HS-27A (cell line): ENCODE measurements around the gene ZNF710.
A peak's percentile ranks its signal among the peaks of the same experiment; 100 is the strongest.

ENCODE experiments used
- DNase-seq: peaks from one replicate; pipeline ENCODE4 v3.0.0-alpha.2; 2012; ENCODE audit warnings: low read depth, missing footprints

The ZNF710 gene

GRCh38 chr15:89997079-89997478, 4.0 kb upstream of the ZNF710 start:
- no peak for DNase-seq

GRCh38 chr15:89998141-89998661, 2.9 kb upstream of the ZNF710 start:
- DNase-seq = peak; percentile 48

DNA sequence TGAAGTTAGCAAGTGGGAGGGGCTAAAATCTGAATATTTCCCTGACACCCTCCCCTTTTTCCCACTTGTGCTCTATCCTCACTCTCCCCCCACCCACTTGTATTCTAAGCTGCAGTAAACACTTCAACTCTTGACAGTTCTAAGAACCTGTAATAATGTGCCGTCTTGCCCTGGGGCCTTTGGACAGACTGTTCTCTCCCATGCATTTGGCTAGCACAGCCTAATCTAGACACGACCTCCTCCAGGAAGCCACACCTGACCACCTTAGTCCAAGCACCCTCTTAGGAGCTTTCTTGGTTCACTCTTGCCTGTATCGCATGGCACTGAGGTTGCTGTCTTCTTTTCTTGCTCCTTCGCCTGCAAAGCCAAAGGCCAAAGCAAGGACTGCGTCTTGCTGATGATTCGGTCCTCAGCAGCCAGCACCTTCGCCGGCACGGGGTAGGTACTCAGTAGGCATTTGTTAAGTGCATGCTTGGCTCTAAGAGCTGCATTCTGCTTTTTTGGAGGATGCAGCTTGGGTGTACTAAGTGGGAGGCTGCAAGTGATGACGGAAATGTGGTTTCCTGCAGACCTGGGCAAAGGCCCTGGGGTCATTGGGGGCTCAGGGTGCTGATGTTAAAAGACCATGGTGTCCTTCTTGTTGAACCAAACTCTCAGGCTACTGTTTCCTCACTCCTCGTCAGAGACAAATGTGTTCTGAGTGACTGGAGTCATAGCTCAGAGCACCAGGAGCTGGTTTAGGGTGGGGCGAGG, 2.0 kb upstream of the ZNF710 start:
- DNase-seq = no peak

GRCh38 chr15:89999676-90000185, 1.4 kb upstream of the ZNF710 start:
- no peak for DNase-seq

DNA sequence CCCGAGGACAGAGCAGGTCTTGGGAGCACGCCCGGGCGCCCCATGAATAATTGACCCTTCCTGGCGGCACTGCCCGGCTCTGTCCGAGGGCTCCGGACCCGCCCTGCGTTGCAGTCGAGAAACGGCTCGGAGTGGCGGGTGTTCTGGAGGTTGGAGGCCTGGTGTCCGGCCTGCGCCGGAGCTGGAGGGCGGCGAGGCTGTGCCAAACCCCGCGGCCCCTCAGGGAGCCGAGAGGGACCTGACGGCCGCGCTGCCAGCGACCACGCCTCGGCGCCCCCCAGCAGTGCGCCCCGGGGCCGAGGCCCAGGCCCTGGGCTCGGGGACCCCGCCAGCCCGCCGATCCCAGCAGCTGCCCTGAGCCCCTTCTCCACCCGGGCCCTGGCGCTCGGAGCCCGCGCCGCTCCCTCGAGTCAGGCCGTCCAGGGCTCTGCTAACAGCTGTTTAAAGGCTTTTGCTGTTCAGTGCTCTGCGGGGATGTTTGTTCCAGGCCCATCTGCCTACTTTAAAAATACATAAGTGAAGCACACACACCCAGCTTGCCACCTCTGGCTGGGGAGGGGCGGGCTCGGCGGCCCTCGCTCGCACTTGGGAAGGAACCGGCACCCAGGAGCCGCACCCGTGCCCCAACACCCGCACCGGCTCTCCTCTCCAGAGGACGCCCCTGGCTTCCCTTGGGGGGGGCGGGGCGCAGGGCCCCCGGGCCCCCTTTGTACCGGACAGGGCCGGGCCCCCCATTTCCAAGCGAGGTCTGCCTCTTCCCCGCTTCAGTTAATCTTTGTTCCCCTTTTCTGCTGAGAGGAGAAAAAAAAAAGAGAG, 730 bp upstream of the ZNF710 start:
- DNase-seq = no peak

- DNase-seq = no peak
Observed at GRCh38 chr15:90001683-90002427, 731 bp downstream of the ZNF710 start.

DNA sequence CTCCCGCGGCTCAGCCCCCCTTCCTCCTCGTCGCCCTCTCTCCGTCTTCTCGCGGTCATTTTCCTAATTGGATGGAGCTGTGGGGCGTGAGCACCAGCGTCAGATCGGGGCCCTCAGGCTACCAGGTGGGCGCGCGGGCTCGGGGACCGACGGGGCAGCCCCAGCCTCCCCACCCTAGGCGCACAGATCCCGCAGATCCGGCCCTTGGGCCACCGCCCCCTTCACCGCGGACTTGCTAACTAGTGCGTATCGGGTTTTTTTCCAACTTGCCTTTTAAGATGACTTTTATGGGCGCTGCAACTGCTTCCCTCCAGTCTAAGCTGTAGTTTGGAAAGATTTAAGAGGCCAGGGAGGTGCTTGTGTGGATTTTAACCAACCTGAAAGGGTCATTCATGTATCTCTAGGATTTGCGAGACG, 1.3 kb downstream of the ZNF710 start:
- DNase-seq = no peak

DNA sequence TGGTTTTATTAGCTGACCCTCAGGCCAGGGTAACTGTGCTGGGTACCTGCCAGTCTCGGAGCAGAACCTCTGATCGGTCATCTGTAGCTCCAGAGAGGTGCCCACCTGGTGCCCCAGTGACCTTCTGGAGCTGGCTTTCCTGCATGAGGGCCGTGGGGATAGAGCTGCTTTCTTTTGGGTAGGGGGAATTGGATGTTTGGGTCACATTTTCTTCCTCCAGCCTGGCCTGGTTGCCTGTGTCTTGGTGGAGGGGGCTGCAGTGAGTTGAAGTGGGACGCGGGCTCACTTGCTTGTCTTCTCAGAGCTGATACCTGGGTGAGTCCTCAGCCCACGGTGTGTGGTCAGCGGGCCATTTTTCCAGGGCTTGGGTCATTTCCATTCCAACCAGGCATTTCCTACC, 2.6 kb downstream of the ZNF710 start:
- no peak for DNase-seq

DNA sequence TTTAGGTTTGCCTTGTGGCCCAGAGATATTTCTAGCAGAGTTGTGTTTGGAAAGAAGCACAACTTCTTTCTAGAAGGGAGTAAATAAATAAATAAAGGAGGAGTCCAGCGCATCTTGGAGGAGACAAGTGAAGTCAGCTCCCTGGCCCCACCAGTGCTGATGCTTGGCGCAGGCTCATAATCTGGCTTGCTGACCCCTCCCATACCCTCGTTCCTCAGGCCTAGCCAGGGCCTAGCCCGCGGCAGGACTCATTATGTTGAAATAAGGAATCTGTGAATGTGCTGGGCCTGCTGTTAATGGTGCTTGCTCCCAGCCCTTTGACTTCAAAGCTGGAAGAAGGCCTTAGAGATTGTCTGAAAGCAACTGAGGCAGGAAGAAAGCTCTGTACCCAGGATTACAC, 3.1 kb downstream of the ZNF710 start:
- no peak for DNase-seq

- no peak for DNase-seq
Observed at GRCh38 chr15:90004671-90005070, 3.5 kb downstream of the ZNF710 start.

DNA sequence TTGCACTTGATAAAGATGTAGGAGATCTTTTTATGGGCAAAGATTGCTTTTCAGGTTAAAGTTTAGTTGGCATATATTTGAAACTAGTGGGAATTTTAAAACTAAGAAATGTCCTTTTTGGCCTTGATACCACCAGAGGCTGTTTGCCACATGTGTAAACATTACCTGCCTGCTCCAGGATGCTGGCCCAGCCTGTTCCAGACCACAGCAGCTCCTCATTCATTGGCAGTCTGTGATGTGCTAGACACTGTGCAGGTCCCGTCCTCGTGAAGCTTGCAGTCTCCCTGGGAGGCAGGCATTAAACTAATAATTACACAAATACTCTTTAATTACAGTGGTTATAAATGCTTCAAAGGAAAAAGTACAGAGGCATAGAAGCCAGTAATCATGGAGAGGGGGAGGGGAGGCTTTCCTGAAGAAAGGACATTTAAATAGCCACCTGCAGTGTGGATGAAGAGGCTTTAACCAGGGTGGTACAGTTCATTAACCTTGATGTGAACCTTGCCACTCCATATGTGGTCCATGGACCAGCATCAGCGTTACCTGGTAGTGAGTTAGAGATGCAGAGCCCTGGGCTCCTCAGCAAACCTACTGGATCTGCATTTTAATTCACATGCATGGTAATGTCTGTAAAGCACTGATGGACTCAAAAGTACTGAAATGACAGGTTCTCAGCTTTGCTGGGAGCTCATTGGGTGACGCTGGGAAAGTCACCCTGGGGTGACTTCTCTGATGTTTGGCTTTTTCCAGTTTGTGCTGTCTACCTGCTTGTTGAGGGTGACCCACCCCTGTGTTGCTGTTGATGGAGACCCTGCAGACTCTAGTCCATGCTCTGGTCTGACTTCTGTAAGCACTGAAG, 5.3 kb downstream of the ZNF710 start:
- DNase-seq = no peak

DNA sequence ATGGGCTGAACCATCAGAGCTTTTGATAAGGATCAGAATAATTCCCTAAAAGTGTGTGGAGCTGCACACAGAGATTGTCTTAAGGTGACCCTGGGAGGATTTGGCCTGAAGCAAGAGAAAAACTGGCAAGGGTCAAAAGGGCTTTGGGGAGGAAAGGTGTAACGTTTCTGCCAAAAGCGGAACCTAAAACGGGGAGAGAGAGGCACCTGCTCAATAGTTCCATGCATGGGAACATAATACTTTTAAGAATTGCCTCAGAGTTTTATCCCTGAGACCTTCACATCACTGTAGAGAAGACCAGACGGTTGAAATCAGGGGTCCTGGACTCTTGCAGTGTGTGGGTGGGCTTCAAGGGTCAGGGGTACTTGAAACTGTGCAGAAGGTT, 5.9 kb downstream of the ZNF710 start:
- DNase-seq = no peak

DNA sequence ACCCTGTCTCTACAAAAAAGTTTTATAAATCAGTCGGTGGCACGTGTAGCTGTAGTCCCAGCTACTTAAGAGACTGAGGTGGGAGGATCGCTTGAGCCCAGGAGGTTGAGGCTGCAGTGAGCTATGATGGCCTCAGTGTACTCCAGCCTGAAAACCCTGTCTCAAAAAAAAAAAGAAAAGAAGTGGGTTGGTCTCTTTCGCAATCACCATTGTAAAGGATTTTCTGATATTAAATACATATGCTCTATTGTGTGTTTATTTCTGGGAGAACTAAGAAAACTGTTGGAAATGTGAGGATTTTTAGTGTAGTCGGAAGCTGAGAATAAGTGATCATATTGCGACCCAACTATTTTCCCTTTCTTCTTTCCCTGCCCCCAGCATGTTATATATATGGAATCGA, 7.5 kb downstream of the ZNF710 start:
- no peak for DNase-seq

DNA sequence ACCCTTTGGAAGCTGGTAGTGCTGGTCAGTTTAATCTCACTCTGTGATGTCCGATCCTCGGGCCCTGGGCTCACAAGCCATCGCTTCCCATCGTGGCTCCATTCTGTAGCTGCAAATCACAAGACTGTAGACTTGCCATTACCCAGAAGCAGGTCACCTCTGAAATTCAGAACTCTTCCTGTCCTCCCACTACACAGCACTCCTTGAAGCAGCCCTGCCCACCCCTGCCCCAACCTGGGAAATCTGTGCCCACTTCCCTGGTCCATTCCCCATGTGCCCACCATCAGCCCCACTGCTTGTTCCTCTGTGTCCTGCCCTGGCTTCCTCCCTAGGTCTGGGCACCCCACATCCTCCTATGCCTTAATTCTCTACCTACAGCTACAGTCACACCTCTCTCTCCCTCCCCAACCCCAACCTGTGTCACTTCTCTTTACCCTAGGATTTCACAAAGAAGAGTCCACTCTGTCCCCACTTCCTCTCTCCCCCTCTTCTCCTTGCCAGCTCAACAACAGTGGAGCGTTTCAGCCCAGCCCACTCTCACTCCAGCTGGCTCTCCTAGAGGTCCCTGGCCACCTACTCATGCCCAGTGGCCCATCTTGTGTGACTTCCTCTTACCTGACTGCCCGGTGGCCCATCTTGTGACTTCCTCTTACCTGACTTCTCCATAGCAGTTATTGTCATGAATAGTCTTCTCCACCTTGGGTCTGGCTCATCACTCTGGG, 8.3 kb downstream of the ZNF710 start:
- DNase-seq = no peak

- DNase-seq = no peak
Observed at GRCh38 chr15:90011705-90012104, 10.6 kb downstream of the ZNF710 start.

DNA sequence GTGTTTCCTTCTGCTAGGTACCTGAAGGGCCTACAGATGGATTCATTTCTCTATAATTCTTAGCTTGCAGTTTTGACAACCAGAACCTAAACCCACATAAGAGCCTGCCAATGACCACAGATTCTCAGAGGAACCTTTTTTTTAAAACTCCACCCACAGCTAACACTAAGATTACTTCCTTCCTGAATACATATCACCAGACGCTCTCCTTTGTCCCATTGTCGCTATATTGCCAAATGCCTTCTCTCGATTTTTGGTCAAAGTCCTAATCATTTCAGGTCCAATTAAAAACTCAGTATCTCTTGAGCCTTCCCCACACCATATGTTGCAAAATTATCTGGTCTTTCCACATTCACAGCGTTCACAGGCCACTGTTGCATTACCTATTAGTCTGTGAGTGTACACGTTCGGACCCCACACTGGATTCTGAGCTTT, 12.4 kb downstream of the ZNF710 start:
- DNase-seq = no peak

GRCh38 chr15:90015294-90015693, 14.2 kb downstream of the ZNF710 start:
- DNase-seq = no peak

GRCh38 chr15:90015749-90016148, 14.6 kb downstream of the ZNF710 start:
- no peak for DNase-seq

- DNase-seq = no peak
Observed at GRCh38 chr15:90016721-90017120, 15.6 kb downstream of the ZNF710 start.

GRCh38 chr15:90018216-90018831, 17.2 kb downstream of the ZNF710 start:
- DNase-seq = no peak
